Activated naive CD4-positive, alpha-beta T cell treated with anti-CD3 and anti-CD28 coated beads, Interleukin-2, amount 50 U/mL, for 72 hours (primary cell): ENCODE results near the gene DZIP3. TPM values are rescaled to one million over a fixed set of nuclear protein-coding genes. Genes with fewer than 3 reads are reported as not detected.
"Not testable (repeated sequence)": the region's sequence is repeated elsewhere in the genome, so short reads cannot be mapped to it uniquely, and the experiment has no call there.

ENCODE experiments used
- ATAC-seq, 2 donors: fragments of 150-1000 bp; cut with Tn5 transposase; 2 replicates each; pipeline ENCODE4 v1.10.0; 2021; ENCODE audit warnings: mild to moderate bottlenecking in 2 of 2, moderate library complexity in 2 of 2
- DNase-seq, 2 donors: peaks; one replicate each; pipeline ENCODE4 v3.0.0; 2021 to 2022; ENCODE audit warnings: low spot score in 2 of 2
- H3K27ac Mint-ChIP-seq, 2 donors: one replicate each; pipeline ENCODE4 v1.8.0; 2022; ENCODE audit warnings: mild to moderate bottlenecking in 2 of 2, mixed read lengths in 2 of 2
- H3K36me3 Mint-ChIP-seq, 2 donors: one replicate each; pipeline ENCODE4 v1.8.0; 2022; ENCODE audit warnings: mixed read lengths in 2 of 2
- H3K9me3 Mint-ChIP-seq, 2 donors: one replicate each; pipeline ENCODE4 v1.8.0; 2022; ENCODE audit warnings: mixed read lengths in 2 of 2
- total RNA-seq, 2 donors: library from RNA; stranded (reverse); gene quantifications; one replicate each; pipeline ENCODE4 v1.2.3, GENCODE V29; 2022

DZIP3 gene
- total RNA-seq, 2 donors from 2014 or later: 13.9 to 20.0 TPM

DNA sequence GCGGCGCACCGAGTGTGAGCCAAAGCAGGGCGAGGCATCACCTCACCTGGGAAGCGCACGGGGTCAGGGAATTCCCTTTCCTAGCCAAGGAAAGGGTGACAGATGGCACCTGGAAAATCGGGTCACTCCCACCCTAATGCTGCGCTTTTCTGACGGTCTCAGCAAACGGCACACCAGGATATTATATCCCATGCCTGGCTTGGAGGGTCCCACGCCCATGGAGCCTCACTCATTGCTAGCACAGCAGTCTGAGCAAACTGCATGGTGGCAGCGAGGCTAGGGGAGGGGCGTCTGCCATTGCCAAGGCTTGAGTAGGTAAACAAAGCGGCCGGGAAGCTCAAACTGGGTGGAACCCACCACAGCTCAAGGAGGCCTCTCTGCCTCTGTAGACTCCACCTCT lies 66.1 kb downstream of the DZIP3 start:
- H3K9me3 Mint-ChIP-seq: peaks cover 5 to 14% of the 10 kb centered on the region in 2 donors
- DNase-seq, ATAC-seq: not testable (repeated sequence)

DNA sequence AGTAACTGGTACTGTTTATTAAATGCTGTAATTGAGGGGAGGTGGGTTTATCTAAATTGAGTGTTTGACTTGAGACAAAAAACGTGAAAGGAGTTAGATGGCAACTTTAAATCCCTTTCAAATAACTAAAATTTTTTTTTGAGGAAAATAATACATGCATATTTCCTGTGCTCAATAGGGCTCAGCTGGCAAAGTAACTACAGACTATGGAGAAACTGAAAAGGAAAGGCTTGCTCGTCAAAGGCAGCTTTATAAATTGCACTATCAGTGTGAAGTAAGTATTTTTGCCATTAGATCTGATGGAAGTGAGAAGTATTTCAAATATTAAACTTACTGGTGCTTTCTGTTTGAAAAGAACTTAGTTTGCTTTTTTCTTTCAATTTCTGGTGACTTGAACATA lies 72.2 kb downstream of the DZIP3 start:
- peaks cover 3 to 8% of the 10 kb centered on the region in 2 donors for H3K36me3 Mint-ChIP-seq
- ATAC-seq: no peak
- no peak for DNase-seq
- no peak overlapping the region for H3K27ac Mint-ChIP-seq
- peaks cover 3% of the 10 kb centered on the region in 2 donors for H3K9me3 Mint-ChIP-seq

More for the DNA sequence above, 66.1 kb downstream of the DZIP3 start:
- not testable (repeated sequence) for H3K27ac Mint-ChIP-seq
- peaks cover 17 to 24% of the 10 kb centered on the region in 2 donors for H3K36me3 Mint-ChIP-seq

GRCh38 chr3:108662142-108662738 lies 72.7 kb downstream of the DZIP3 start:
- Mint-ChIP-seq H3K27ac (no peak overlapping the region), H3K9me3 (no peaks in the 10 kb centered on the region), H3K36me3 (peaks cover 0 to 6% of the 10 kb centered on the region in 2 donors)
- ATAC-seq (peak; percentile 70 to 72), DNase-seq (peak in 1 of 2 donors; percentile 49)

GRCh38 chr3:108664266-108664665 lies 74.7 kb downstream of the DZIP3 start:
- no peak overlapping the region for H3K27ac Mint-ChIP-seq
- ATAC-seq: no peak
- H3K36me3 Mint-ChIP-seq: peaks cover 0 to 6% of the 10 kb centered on the region in 2 donors
- no peaks in the 10 kb centered on the region for H3K9me3 Mint-ChIP-seq
- DNase-seq: no peak

DNA sequence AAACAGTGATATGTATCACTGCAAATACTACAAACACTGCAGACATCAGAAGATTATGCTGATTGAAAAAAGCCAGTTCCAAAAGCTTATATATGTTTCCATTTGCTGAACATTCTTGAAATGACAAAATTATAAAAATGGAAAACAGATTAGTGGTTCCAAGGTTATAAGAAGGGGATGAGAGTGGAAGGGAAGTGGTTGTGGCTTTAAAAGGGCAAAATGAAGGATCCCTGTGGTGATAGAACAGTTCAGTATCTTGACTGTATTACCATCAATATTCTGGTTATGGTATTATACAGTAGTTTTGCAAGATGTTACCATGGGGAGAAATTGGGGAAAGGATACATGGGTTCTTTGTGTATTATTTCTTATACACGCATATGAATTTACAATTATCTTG lies 77.8 kb downstream of the DZIP3 start:
- Mint-ChIP-seq H3K9me3 (no peaks in the 10 kb centered on the region), H3K36me3 (peaks cover 0 to 12% of the 10 kb centered on the region in 2 donors), H3K27ac (peak overlapping the region in 1 of 2 donors; percentile 32)
- peak; percentile 39 to 79 for ATAC-seq
- DNase-seq: no peak

- ATAC-seq (no peak), DNase-seq (no peak)
- H3K36me3 Mint-ChIP-seq: peaks cover 0 to 12% of the 10 kb centered on the region in 2 donors
- H3K9me3 Mint-ChIP-seq: no peaks in the 10 kb centered on the region
- H3K27ac Mint-ChIP-seq: no peak overlapping the region
Observed at GRCh38 chr3:108669208-108669607, 79.7 kb downstream of the DZIP3 start.

DNA sequence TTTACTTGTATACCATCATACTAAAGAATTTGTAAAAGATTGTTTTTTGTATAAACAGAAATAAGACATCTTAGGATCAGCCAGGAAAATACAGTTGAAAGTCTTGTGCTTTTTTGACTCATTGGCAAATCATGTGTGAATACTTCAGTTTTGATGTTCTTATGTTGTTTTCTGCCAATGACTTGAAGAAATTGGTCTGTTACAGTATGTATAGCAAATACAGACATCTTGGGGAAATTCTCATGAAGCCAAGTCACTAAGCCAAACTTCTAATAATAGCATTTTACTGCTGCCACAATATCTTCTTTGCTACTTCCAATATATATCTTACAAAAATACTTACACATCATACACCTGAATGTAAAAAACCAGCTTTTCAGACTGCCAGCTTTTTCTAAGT lies 83.2 kb downstream of the DZIP3 start:
- Mint-ChIP-seq H3K27ac (no peak overlapping the region), H3K36me3 (peaks cover 0 to 15% of the 10 kb centered on the region in 2 donors), H3K9me3 (no peaks in the 10 kb centered on the region)
- DNase-seq (no peak), ATAC-seq (no peak)

- ATAC-seq (no peak), DNase-seq (no peak)
- H3K9me3 Mint-ChIP-seq: no peaks in the 10 kb centered on the region
- no peak overlapping the region for H3K27ac Mint-ChIP-seq
- H3K36me3 Mint-ChIP-seq: peaks cover 4 to 19% of the 10 kb centered on the region in 2 donors
Observed at GRCh38 chr3:108673988-108674661, 84.6 kb downstream of the DZIP3 start.

- peaks cover 9 to 14% of the 10 kb centered on the region in 2 donors for H3K36me3 Mint-ChIP-seq
- peaks cover 0 to 3% of the 10 kb centered on the region in 2 donors for H3K9me3 Mint-ChIP-seq
Observed at GRCh38 chr3:108677811-108678210, 88.3 kb downstream of the DZIP3 start.

GRCh38 chr3:108692286-108692685 lies 102.8 kb downstream of the DZIP3 start:
- DNase-seq, H3K27ac Mint-ChIP-seq, ATAC-seq: not testable (repeated sequence)
- peaks cover 4 to 11% of the 10 kb centered on the region in 2 donors for H3K9me3 Mint-ChIP-seq
- H3K36me3 Mint-ChIP-seq: peaks cover 15 to 16% of the 10 kb centered on the region in 2 donors

More at GRCh38 chr3:108677811-108678210, 88.3 kb downstream of the DZIP3 start:
- no peak for ATAC-seq
- H3K27ac Mint-ChIP-seq: no peak overlapping the region
- no peak for DNase-seq

- H3K9me3 Mint-ChIP-seq: peaks cover 8 to 25% of the 10 kb centered on the region in 2 donors
- H3K27ac Mint-ChIP-seq: no peak overlapping the region
- no peak for ATAC-seq
- H3K36me3 Mint-ChIP-seq: peaks cover 12 to 23% of the 10 kb centered on the region in 2 donors
- DNase-seq: no peak
Observed at GRCh38 chr3:108698461-108698860, 108.9 kb downstream of the DZIP3 start.

DNA sequence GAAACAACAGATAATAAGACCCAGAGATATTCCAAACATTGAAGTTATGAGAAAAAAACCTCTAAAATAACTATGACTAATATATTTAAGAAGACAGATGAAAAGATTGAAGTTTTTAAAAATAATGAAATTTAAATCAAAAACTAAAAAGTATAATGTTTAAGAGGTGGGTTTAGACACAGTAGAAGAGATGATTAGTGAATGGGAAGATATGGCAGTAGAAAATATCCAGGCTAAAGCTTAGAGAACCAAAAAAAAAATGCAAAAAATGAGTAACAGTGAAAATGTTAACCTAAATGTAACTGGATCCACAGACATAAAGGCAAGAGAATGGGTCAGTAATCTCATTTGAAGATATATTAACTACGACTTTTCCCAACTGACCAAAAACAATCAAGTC lies 115.5 kb downstream of the DZIP3 start:
- ATAC-seq (no peak), DNase-seq (no peak)
- no peak overlapping the region for H3K27ac Mint-ChIP-seq
- peaks cover 0 to 31% of the 10 kb centered on the region in 2 donors for H3K36me3 Mint-ChIP-seq
- H3K9me3 Mint-ChIP-seq: peaks cover 11 to 35% of the 10 kb centered on the region in 2 donors

- H3K36me3 Mint-ChIP-seq: no peaks in the 10 kb centered on the region
- DNase-seq: no peak
- no peak for ATAC-seq
- H3K9me3 Mint-ChIP-seq: no peaks in the 10 kb centered on the region
- H3K27ac Mint-ChIP-seq: no peak overlapping the region
Observed at GRCh38 chr3:108713009-108713516, 123.5 kb downstream of the DZIP3 start.

DNA sequence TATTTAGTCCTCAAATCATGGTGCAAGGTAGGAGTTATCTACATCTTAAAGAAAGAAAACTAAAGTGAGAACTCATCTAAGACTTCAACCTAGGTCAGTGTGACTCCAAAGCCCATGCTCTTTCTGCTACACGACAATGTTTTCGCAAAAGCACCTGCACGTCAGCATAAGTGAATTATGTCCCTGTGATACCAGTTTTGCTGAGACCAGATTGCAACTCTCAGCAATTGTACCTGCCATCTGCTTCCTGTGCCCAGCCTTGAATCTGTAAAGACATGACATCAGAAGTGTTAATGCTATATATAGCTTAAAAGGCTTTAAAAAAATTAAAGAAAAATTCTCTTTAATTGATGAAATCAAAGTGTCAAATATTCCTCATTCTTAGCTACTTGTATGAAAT lies 124.3 kb downstream of the DZIP3 start:
- ATAC-seq (no peak), DNase-seq (no peak)
- H3K36me3 Mint-ChIP-seq: no peaks in the 10 kb centered on the region
- H3K27ac Mint-ChIP-seq: no peak overlapping the region
- H3K9me3 Mint-ChIP-seq: no peaks in the 10 kb centered on the region

DNA sequence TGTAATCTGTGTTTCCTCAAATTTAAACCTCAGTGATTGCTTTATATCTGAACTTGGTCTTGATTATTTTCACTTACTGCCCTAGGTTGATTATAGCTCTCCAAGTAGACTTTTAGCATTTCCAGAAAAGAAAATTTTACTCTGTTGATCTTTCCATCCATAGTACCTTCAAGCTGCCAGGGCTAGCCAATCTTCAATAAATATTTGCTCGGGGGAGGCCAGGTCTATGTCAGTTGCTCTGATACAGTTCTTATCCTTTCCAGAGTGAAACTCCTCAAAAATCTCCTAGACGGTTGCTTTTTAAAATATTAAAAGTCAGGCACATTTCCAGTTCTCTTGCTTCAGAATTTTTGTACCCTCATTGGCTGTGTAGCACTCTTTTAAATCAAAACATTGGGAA lies 128.9 kb downstream of the DZIP3 start:
- no peak overlapping the region for H3K27ac Mint-ChIP-seq
- DNase-seq (no peak), ATAC-seq (no peak)
- peaks cover 0 to 6% of the 10 kb centered on the region in 2 donors for H3K36me3 Mint-ChIP-seq
- H3K9me3 Mint-ChIP-seq: peaks cover 4 to 7% of the 10 kb centered on the region in 2 donors

DNA sequence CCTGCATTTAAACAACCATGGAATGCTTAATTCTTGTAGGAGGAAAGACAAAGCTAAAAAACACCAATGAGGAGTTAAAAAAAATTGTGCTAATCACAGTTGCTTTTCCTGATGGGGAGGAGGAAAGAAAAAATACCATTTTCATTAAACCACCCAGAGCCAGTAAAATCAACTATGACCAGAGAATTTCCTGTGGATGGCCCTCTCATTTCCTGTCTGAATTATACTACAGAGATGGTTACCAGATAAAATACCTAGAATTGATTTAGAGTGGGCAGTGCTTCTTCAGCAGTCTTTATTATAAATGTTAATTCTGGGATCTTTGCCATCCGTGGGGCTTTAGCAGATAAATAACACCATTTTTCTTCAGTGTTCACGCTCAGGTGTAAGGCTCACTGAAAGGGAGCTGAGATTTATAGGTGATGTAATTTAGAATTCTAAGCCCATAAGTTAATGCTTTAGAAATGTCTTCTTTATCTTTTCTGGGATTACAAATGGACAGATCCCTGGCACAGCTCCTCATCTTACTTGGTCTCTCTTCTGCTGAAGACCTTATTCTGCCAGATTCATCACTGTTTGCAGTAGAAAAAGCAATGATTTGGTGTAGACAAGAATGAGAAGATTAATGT lies 129.8 kb downstream of the DZIP3 start:
- peaks cover 0 to 6% of the 10 kb centered on the region in 2 donors for H3K36me3 Mint-ChIP-seq
- H3K9me3 Mint-ChIP-seq: peaks cover 4 to 10% of the 10 kb centered on the region in 2 donors
- no peak for DNase-seq
- no peak for ATAC-seq
- H3K27ac Mint-ChIP-seq: no peak overlapping the region

DNA sequence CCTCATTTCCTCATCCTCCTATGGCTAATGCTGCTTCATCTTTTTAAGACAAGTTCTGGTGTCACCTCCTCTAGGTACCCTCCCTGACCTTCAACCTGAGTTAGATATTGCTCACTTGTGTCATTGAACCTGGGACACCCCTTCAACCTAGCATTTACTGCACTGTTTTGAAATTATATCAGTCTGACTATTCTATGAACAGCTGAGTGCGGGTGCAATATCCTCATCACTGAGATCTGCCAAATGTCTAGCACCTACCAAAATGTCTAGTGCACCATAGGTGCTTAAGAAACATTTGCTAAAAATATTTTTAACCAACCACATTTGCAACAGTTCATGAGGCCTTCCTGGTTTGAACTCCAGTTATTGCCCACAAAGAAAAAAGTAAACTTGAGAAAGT lies 133.2 kb downstream of the DZIP3 start:
- H3K27ac Mint-ChIP-seq: no peak overlapping the region
- ATAC-seq: no peak

More for the DNA sequence above, 133.2 kb downstream of the DZIP3 start:
- DNase-seq: no peak
- H3K9me3 Mint-ChIP-seq: peaks cover 4 to 11% of the 10 kb centered on the region in 2 donors
- H3K36me3 Mint-ChIP-seq: peaks cover 0 to 6% of the 10 kb centered on the region in 2 donors
